ENCODE results near the gene FOXA2.
"Not testable (repeated sequence)": the region's sequence is repeated elsewhere in the genome, so short reads cannot be mapped to it uniquely, and the experiment has no call there.

The FOXA2 gene

GRCh38 chr20:22567944-22568871, 16.2 kb downstream of the FOXA2 start:
- DNase-seq (ENCODE audit: low spot score), result no peak

- DNase-seq (ENCODE audit: low spot score), result no peak
Measured at GRCh38 chr20:22566876-22567658, 17.3 kb downstream of the FOXA2 start.

GRCh38 chr20:22563062-22563965, 21.1 kb downstream of the FOXA2 start:
- no peak for DNase-seq (ENCODE audit: low spot score)

- no peak for DNase-seq (ENCODE audit: low spot score)
Measured at GRCh38 chr20:22562620-22563019, 21.8 kb downstream of the FOXA2 start.

- DNase-seq (ENCODE audit: low spot score), result no peak
Measured at GRCh38 chr20:22561965-22562577, 22.3 kb downstream of the FOXA2 start.

- DNase-seq (ENCODE audit: low spot score), result no peak
Measured at GRCh38 chr20:22560817-22561216, 23.6 kb downstream of the FOXA2 start.

GRCh38 chr20:22559711-22560318, 24.6 kb downstream of the FOXA2 start:
- no peak for DNase-seq (ENCODE audit: low spot score)

- no peak for DNase-seq (ENCODE audit: low spot score)
Measured at GRCh38 chr20:22557403-22558276, 26.7 kb downstream of the FOXA2 start.

- DNase-seq (ENCODE audit: low spot score), result no peak
Measured at GRCh38 chr20:22556565-22557056, 27.8 kb downstream of the FOXA2 start.

- no peak for DNase-seq (ENCODE audit: low spot score)
Measured at GRCh38 chr20:22555791-22556564, 28.4 kb downstream of the FOXA2 start.

GRCh38 chr20:22554391-22554790, 30.0 kb downstream of the FOXA2 start:
- no peak for DNase-seq (ENCODE audit: low spot score)

GRCh38 chr20:22550514-22550913, 33.9 kb downstream of the FOXA2 start:
- not testable (repeated sequence) for DNase-seq (ENCODE audit: low spot score)

GRCh38 chr20:22548040-22548439, 36.3 kb downstream of the FOXA2 start:
- DNase-seq (ENCODE audit: low spot score), result no peak

GRCh38 chr20:22546344-22546743, 38.0 kb downstream of the FOXA2 start:
- DNase-seq (ENCODE audit: low spot score), result no peak

- no peak for DNase-seq (ENCODE audit: low spot score)
Measured at GRCh38 chr20:22545045-22545444, 39.3 kb downstream of the FOXA2 start.

GRCh38 chr20:22544462-22544861, 39.9 kb downstream of the FOXA2 start:
- DNase-seq (ENCODE audit: low spot score), result no peak

GRCh38 chr20:22542427-22542826, 41.9 kb downstream of the FOXA2 start:
- DNase-seq (ENCODE audit: low spot score), result no peak

GRCh38 chr20:22540832-22541231, 43.5 kb downstream of the FOXA2 start:
- no peak for DNase-seq (ENCODE audit: low spot score)
